HepG2 (cell line): ENCODE data around the gene SAMD14. TPM values are rescaled to one million over a fixed set of nuclear protein-coding genes. Genes with fewer than 3 reads are reported as not detected.

Experiments used
- ATAC-seq: fragments of 200-7000 bp; cut with Tn5 transposase; 3 replicates; pipeline ENCODE4 v1.9.1; 2020; ENCODE audit warnings: mild to moderate bottlenecking, moderate library complexity
- BruUV-seq: library from RNA; stranded (reverse); fragments of 400-500 nt; replicated peaks from 2 replicates; lab custom pipeline; 2021; lab: Mats Ljungman, UMichigan
- CTCF ChIA-PET: fragments of 300-600 bp; formaldehyde crosslinking; extraction: SDS; loops from one replicate; lab custom pipeline; 2021; ENCODE audit warnings: low total read pairs, inconsistent platforms, low intra/inter-chr PET ratio; lab: Yijun Ruan, JAX
- POLR2A ChIA-PET: fragments of 350-600 bp; sonication (Branson Sonifier 250); formaldehyde crosslinking; loops from one replicate; lab custom pipeline; 2020; ENCODE audit warnings: antibody characterized with exemption, inconsistent platforms; lab: Yijun Ruan, JAX
- DNase-seq: peaks from one replicate; pipeline ENCODE4 v3.0.0-alpha.2; 2015; ENCODE audit warnings: low spot score
- FAIRE-seq: peaks from 3 replicates; lab custom pipeline; 2011; peaks lifted over from hg19 to GRCh38; lab: Jason Lieb, UNC
- H2AFZ ChIP-seq: one replicate; pipeline ENCODE4 v1.6.1; 2011; ENCODE audit warnings: low read length, inconsistent platforms
- H3K27ac ChIP-seq: fragments of 300-600 bp; 3 replicates; pipeline ENCODE4 v1.8.0; 2011; ENCODE audit warnings: mixed run types, mild to moderate bottlenecking, mixed read lengths, low read length, inconsistent platforms; ENCODE audit not compliant: insufficient read depth; ENCODE audit errors: extremely low read length
- H3K27me3 ChIP-seq, 2 experiments: fragments of 200-600 bp in 1 of 2; 2 replicates in 1 of 2; 3 replicates in 1 of 2; pipeline versions ENCODE4 v1.6.0 to v1.8.0; 2011; ENCODE audit warnings: low read length in 2 of 2, mild to moderate bottlenecking in 2 of 2, moderate library complexity in 2 of 2, inconsistent platforms in 1 of 2; ENCODE audit not compliant: insufficient read depth in 2 of 2, control insufficient read depth in 1 of 2
- H3K36me3 ChIP-seq, 2 experiments: fragments of 200-600 bp in 1 of 2; replicated peaks in 1 of 2; 2 replicates in 1 of 2; 3 replicates in 1 of 2; pipeline versions ENCODE4 v1.5.1 to v1.8.0; 2011; ENCODE audit warnings: low read length in 2 of 2, inconsistent platforms in 1 of 2; ENCODE audit not compliant: insufficient read depth in 2 of 2, control insufficient read depth in 1 of 2
- H3K4me1 ChIP-seq: 2 replicates; pipeline ENCODE4 v1.5.1; 2012; ENCODE audit warnings: low read length, inconsistent platforms; ENCODE audit not compliant: insufficient read depth
- H3K4me2 ChIP-seq: 2 replicates; pipeline ENCODE4 v1.6.0; 2011; ENCODE audit warnings: low read depth, low read length, inconsistent platforms
- H3K4me3 ChIP-seq, 3 experiments: fragments of 200-600 bp in 1 of 3; sonication (generic), shearing (Covaris generic) in 1 of 3; replicated peaks in 1 of 3; 2 replicates each; pipeline ENCODE4 v1.5.1; 2011 to 2016; ENCODE audit warnings: low read length in 3 of 3, inconsistent platforms in 2 of 3, low read depth in 2 of 3, mild to moderate bottlenecking in 2 of 3, control low read depth in 1 of 3, mixed read lengths in 1 of 3; ENCODE audit not compliant: insufficient read depth in 1 of 3
- H3K79me2 ChIP-seq: one replicate; pipeline ENCODE4 v1.6.1; 2011; ENCODE audit warnings: low read length, inconsistent platforms; ENCODE audit not compliant: insufficient read depth
- H3K9ac ChIP-seq: 2 replicates; pipeline ENCODE4 v1.6.0; 2011; ENCODE audit warnings: mild to moderate bottlenecking, low read depth, low read length, inconsistent platforms; ENCODE audit not compliant: insufficient read depth
- H3K9me3 ChIP-seq: 2 replicates; pipeline ENCODE4 v1.5.1; 2012; ENCODE audit warnings: mild to moderate bottlenecking, low read length
- H4K20me1 ChIP-seq: 2 replicates; pipeline ENCODE4 v1.6.0; 2011; ENCODE audit warnings: inconsistent platforms, mild to moderate bottlenecking, low read length, moderate library complexity; ENCODE audit not compliant: insufficient read depth
- DR1 ChIP-seq: sonication (generic); formaldehyde crosslinking; IDR thresholded peaks from 2 replicates; pipeline ENCODE4 v1.8.0; 2021; ENCODE audit warnings: mild to moderate bottlenecking, missing genetic modification reagents, inconsistent platforms
- FOXM1 ChIP-seq: sonication (generic); formaldehyde crosslinking; IDR thresholded peaks from 2 replicates; pipeline ENCODE4 v1.5.0; 2020; ENCODE audit warnings: missing genetic modification reagents
- GMEB2 ChIP-seq: IDR thresholded peaks from 2 replicates; pipeline ENCODE4 v1.6.1; 2016; ENCODE audit warnings: missing biosample characterization, missing genetic modification reagents, low read depth
- HNRNPH1 ChIP-seq: fragments of 200-400 bp; formaldehyde crosslinking; optimal IDR thresholded peaks from 2 replicates; pipeline ENCODE3; 2017; ENCODE audit warnings: mild to moderate bottlenecking, low read depth, low read length
- KMT2A ChIP-seq: sonication (generic); formaldehyde crosslinking; IDR thresholded peaks from 2 replicates; pipeline ENCODE4 v1.4.0; 2020; ENCODE audit warnings: missing genetic modification reagents
- NCOA1 ChIP-seq: sonication (generic); formaldehyde crosslinking; IDR thresholded peaks from 2 replicates; pipeline ENCODE4 v1.9.0; 2021; ENCODE audit warnings: missing genetic modification reagents
- POLR2G ChIP-seq: fragments of 200-400 bp; formaldehyde crosslinking; IDR thresholded peaks from 2 replicates; pipeline ENCODE4 v1.6.1; 2018; ENCODE audit warnings: mild to moderate bottlenecking, low read depth, low read length, moderate library complexity
- SNAPC2 ChIP-seq: sonication (generic); formaldehyde crosslinking; IDR thresholded peaks from 2 replicates; pipeline ENCODE4 v1.8.1; 2022; ENCODE audit warnings: mild to moderate bottlenecking, missing genetic modification reagents
- ZNF639 ChIP-seq: conservative IDR thresholded peaks from 2 replicates; pipeline ENCODE4 v1.6.1; 2018; ENCODE audit warnings: missing genetic modification reagents
- WGBS: methylation state at CpG from one replicate; pipeline ENCODE4 v1.1.6; 2017; ENCODE audit warnings: low lambda C conversion rate; 5-methylcytosine and 5-hydroxymethylcytosine counted together
- in situ Hi-C: cut with HindIII; loops from 2 replicates; pipeline ENCODE4 v1.10.0; 2017; ENCODE audit warnings: low pct_unique_long_range_greater_than_20kb; ENCODE audit not compliant: extremely low pct_ligation_motif_present
- intact Hi-C: fragments of 100-400 bp; cut with micrococcal nuclease; formaldehyde crosslinking; loops from one replicate; pipeline ENCODE4 v1.10.0; 2022; ENCODE audit not compliant: unreplicated experiment
- polyA plus RNA-seq, 8 experiments: library from polyadenylated mRNA; depleted of rRNA in 3 of 8; stranded (reverse) in 7 of 8; unstranded in 1 of 8; fragments of >200 nt; fragmentation: Illumina TruSeq in 4 of 8; extraction: Trizol in 4 of 8; gene quantifications; 2 replicates each; pipeline versions ENCODE4 v1.2.1 to v1.2.3, GENCODE V29; 2011 to 2016; ENCODE audit warnings: low read depth in 4 of 8, missing spikeins in 1 of 8, mixed read lengths in 1 of 8; ENCODE audit not compliant: insufficient read depth in 1 of 8
- total RNA-seq, 5 experiments: library from RNA; depleted of rRNA; stranded (reverse); fragments of >200 nt; fragmentation: Illumina TruSeq; extraction: Trizol; gene quantifications; 2 replicates each; pipeline ENCODE4 v1.2.3, GENCODE V29; 2016; ENCODE audit warnings: low read depth in 1 of 5
- TF ChIP-seq, protein P1 (sequence below): sonication (generic); formaldehyde crosslinking; IDR thresholded peaks from 2 replicates; pipeline ENCODE4 v1.4.0; 2020; ENCODE audit warnings: missing genetic modification reagents
- TF ChIP-seq, protein P2 (sequence below): sonication (generic); formaldehyde crosslinking; IDR thresholded peaks from 2 replicates; pipeline ENCODE4 v1.8.1; 2023; ENCODE audit warnings: missing genetic modification reagents, inconsistent platforms, borderline replicate concordance
- TF ChIP-seq, protein P3 (sequence below): sonication (generic); formaldehyde crosslinking; IDR thresholded peaks from 2 replicates; pipeline ENCODE4 v1.5.0; 2020; ENCODE audit warnings: missing genetic modification reagents
- TF ChIP-seq, protein P4 (sequence below): sonication (generic); formaldehyde crosslinking; IDR thresholded peaks from 2 replicates; pipeline ENCODE4 v1.4.0; 2020; ENCODE audit warnings: missing genetic modification reagents

SAMD14 gene
- total and polyA plus RNA-seq, 2 of the 13 experiments (the other 11 are each of a cell fraction or from before 2014, with no cell fraction given): 0.07 to 0.22 TPM

- BruUV-seq: no TSS peak
- intact Hi-C loops: no loop called here
- no peak for TF ChIP-seq NCOA1 (CRISPR knock-in tag)
- no peak for TF ChIP-seq DR1 (CRISPR knock-in tag)
- TF ChIP-seq, protein P1, sequence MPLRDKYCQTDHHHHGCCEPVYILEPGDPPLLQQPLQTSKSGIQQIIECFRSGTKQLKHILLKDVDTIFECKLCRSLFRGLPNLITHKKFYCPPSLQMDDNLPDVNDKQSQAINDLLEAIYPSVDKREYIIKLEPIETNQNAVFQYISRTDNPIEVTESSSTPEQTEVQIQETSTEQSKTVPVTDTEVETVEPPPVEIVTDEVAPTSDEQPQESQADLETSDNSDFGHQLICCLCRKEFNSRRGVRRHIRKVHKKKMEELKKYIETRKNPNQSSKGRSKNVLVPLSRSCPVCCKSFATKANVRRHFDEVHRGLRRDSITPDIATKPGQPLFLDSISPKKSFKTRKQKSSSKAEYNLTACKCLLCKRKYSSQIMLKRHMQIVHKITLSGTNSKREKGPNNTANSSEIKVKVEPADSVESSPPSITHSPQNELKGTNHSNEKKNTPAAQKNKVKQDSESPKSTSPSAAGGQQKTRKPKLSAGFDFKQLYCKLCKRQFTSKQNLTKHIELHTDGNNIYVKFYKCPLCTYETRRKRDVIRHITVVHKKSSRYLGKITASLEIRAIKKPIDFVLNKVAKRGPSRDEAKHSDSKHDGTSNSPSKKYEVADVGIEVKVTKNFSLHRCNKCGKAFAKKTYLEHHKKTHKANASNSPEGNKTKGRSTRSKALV (CRISPR knock-in tag): no peak; the same call in 1 of the 2 replicates
- TF ChIP-seq, protein P2, sequence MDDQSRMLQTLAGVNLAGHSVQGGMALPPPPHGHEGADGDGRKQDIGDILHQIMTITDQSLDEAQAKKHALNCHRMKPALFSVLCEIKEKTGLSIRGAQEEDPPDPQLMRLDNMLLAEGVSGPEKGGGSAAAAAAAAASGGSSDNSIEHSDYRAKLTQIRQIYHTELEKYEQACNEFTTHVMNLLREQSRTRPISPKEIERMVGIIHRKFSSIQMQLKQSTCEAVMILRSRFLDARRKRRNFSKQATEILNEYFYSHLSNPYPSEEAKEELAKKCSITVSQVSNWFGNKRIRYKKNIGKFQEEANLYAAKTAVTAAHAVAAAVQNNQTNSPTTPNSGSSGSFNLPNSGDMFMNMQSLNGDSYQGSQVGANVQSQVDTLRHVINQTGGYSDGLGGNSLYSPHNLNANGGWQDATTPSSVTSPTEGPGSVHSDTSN (CRISPR knock-in tag): no peak
- TF ChIP-seq, protein P3, sequence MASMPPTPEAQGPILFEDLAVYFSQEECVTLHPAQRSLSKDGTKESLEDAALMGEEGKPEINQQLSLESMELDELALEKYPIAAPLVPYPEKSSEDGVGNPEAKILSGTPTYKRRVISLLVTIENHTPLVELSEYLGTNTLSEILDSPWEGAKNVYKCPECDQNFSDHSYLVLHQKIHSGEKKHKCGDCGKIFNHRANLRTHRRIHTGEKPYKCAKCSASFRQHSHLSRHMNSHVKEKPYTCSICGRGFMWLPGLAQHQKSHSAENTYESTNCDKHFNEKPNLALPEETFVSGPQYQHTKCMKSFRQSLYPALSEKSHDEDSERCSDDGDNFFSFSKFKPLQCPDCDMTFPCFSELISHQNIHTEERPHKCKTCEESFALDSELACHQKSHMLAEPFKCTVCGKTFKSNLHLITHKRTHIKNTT: no peak
- TF ChIP-seq HNRNPH1: no peak
- TF ChIP-seq, protein P4, sequence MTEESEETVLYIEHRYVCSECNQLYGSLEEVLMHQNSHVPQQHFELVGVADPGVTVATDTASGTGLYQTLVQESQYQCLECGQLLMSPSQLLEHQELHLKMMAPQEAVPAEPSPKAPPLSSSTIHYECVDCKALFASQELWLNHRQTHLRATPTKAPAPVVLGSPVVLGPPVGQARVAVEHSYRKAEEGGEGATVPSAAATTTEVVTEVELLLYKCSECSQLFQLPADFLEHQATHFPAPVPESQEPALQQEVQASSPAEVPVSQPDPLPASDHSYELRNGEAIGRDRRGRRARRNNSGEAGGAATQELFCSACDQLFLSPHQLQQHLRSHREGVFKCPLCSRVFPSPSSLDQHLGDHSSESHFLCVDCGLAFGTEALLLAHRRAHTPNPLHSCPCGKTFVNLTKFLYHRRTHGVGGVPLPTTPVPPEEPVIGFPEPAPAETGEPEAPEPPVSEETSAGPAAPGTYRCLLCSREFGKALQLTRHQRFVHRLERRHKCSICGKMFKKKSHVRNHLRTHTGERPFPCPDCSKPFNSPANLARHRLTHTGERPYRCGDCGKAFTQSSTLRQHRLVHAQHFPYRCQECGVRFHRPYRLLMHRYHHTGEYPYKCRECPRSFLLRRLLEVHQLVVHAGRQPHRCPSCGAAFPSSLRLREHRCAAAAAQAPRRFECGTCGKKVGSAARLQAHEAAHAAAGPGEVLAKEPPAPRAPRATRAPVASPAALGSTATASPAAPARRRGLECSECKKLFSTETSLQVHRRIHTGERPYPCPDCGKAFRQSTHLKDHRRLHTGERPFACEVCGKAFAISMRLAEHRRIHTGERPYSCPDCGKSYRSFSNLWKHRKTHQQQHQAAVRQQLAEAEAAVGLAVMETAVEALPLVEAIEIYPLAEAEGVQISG: peak; percentile 66; the same call in 1 of the 2 replicates
- TF ChIP-seq KMT2A (CRISPR knock-in tag): peak; percentile 68; the same call in 1 of the 2 replicates
- no peak for TF ChIP-seq FOXM1 (CRISPR knock-in tag)
- TF ChIP-seq GMEB2 (CRISPR knock-in tag): no peak
- peak; percentile 57; the same call in 1 of the 2 replicates for TF ChIP-seq POLR2G
- TF ChIP-seq ZNF639 (CRISPR knock-in tag): 0 out of 2 replicates have a peak, but pooled peaks have one; percentile 48
- TF ChIP-seq SNAPC2 (CRISPR knock-in tag): no peak
Measured at GRCh38 chr17:50151937-50152547, 22.1 kb upstream of the SAMD14 start.

More at GRCh38 chr17:50151937-50152547, 22.1 kb upstream of the SAMD14 start:
- peaks cover 17% of the 10 kb centered on the region for H3K79me2 ChIP-seq
- peak overlapping the region; percentile 57 to 86 (median 84) for H3K4me3 ChIP-seq
- ChIA-PET CTCF (no interaction called here), POLR2A (interaction anchor here (0.7 to 1.7 kb wide), 6 partner anchors 9 to 58 kb away, joined by 3 to 7 read pairs (median 4); partner anchors contain the start of gene SGCA)
- peak overlapping the region; percentile 49 for H2AFZ ChIP-seq
- H3K4me2 ChIP-seq: peak overlapping the region; percentile 99
- WGBS: under 1% methylated on average over 12 of the region's 12 CpGs
- peak overlapping the region; percentile 45 for H3K9ac ChIP-seq
- H3K9me3 ChIP-seq: no peaks in the 10 kb centered on the region
- in situ Hi-C loops: no loop called here
- FAIRE-seq (peak; percentile 92), ATAC-seq (peak; percentile 72), DNase-seq (peak; percentile 87)
- H3K27me3 ChIP-seq: peaks cover 2 to 5% of the 10 kb centered on the region in 2 experiments; a peak in 2 of 5 replicates
- peaks cover 30% of the 10 kb centered on the region for H3K4me1 ChIP-seq
- H3K36me3 ChIP-seq: no peaks in the 10 kb centered on the region
- H4K20me1 ChIP-seq: peaks cover 5% of the 10 kb centered on the region; the same call in 1 of the 2 replicates
- H3K27ac ChIP-seq: no peak overlapping the region
